ENCODE results near the gene CD40LG. TPM values are rescaled to one million over a fixed set of nuclear protein-coding genes. Genes with fewer than 3 reads are reported as not detected.
A peak's percentile ranks its signal among the peaks of the same experiment; 100 is the strongest.

The CD40LG gene
- total RNA-seq, 1 experiment from 2014 or later = not detected

DNA sequence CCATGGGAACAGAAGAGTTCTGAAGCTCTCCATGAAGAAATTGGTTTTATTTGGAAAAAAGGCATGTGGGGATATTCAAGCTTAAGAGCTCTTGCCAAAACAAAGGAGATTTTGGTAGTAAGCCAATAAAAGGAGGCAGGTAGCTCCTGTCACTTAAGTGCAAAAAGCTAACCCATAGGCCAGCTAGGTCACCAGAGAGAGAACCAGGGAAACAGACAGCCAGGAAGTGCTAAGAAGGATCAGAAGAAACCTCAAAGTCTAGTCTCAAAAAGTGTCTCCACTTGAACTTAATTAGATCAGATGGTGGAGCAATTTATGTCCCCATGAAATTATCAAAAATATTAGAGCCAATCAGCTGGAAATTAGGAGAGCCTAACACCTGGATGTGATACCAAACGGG, 49.2 kb downstream of the CD40LG start:
- no peak for DNase-seq (ENCODE audit: low spot score)

DNA sequence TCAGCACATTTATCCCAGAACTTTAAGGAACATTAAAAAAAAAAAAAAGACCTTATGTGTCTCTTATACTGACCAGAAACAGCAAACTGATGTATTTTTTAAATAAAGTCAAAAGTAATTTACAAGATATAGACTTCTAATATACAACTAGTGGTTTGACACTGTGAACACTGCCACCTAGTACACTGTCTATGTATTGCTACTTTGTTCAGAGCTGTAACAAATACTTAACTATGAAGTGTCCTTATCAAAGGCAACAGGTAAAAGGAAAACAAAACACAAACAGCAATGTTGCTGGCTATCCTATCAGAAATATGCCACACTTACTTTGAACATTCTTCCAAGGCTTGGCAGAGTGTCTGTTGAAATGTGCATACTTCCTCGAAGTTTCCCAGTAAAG, 60.4 kb downstream of the CD40LG start:
- DNase-seq (ENCODE audit: low spot score) = peak; percentile 5

Other genes starting within 250 kb of the CD40LG start
- gene BRS3, start 160.2 kb upstream of the CD40LG start, total RNA-seq (2014; rRNA removed; shearing (Covaris generic)) = not detected in 2 replicates
- gene HTATSF1, start 150.6 kb upstream of the CD40LG start, total RNA-seq (2014; rRNA removed; shearing (Covaris generic)) = 47.6 and 58.8 TPM in 2 replicates
- not detected in 2 replicates for gene VGLL1, start 115.9 kb upstream of the CD40LG start, total RNA-seq (2014; rRNA removed; shearing (Covaris generic))
- 6.6 and 8.0 TPM in 2 replicates for gene ARHGEF6, start 132.8 kb downstream of the CD40LG start, total RNA-seq (2014; rRNA removed; shearing (Covaris generic))
- gene RBMX, start 232.6 kb downstream of the CD40LG start, total RNA-seq (2014; rRNA removed; shearing (Covaris generic)) = 690 and 772 TPM in 2 replicates